Activated T-cell treated with anti-CD3 and anti-CD28 coated beads, Interleukin-2, amount 50 U/mL, for 4 hours (primary cell): ENCODE measurements around the gene CRYL1. TPM values are rescaled to one million over a fixed set of nuclear protein-coding genes. Genes with fewer than 3 reads are reported as not detected.
A peak's percentile ranks its signal among the peaks of the same experiment; 100 is the strongest.

Source experiments
- ATAC-seq, 2 donors: fragments of 200-7000 bp; cut with Tn5 transposase; one replicate each; pipeline ENCODE4 v1.10.0; 2021
- DNase-seq: peaks from one replicate; pipeline ENCODE4 v3.0.0-alpha.2; 2020
- H3K27me3 Mint-ChIP-seq: one replicate; pipeline ENCODE4 v1.8.0; 2021; ENCODE audit warnings: low read depth, mixed read lengths
- H3K36me3 Mint-ChIP-seq: one replicate; pipeline ENCODE4 v1.8.0; 2022; ENCODE audit warnings: mixed read lengths; ENCODE audit not compliant: insufficient read depth
- H3K4me1 Mint-ChIP-seq: one replicate; pipeline ENCODE4 v1.8.0; 2021; ENCODE audit warnings: low read depth, mixed read lengths
- H3K4me3 Mint-ChIP-seq: one replicate; pipeline ENCODE4 v1.8.0; 2021; ENCODE audit warnings: mild to moderate bottlenecking, moderate library complexity, mixed read lengths
- H3K9me3 Mint-ChIP-seq: one replicate; pipeline ENCODE4 v1.8.0; 2021; ENCODE audit warnings: mixed read lengths
- total RNA-seq, 3 donors: library from RNA; stranded (reverse); gene quantifications; one replicate each; pipeline ENCODE4 v1.2.1, GENCODE V29; 2021

Gene CRYL1
- total RNA-seq, 3 donors from 2014 or later = 2.8 to 5.3 (median 3.7) TPM

DNA sequence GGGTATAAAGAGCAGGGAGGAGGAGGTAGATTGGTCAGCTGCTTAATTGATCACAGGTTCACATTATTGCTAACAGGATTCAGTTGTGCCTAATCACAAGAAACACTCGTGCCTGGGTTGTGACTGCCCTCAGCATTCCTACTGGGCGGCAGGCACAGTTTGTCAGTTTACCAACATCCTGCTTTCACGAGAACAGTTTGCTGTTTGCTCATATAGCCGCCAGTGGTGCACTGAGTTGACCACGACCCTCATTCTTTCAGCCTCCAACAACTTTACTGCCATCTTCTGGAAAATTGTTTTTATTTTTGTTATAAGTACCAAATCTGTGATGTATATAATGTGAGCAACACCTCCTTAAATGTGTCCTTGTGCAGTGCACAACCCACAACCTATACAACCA, 25.1 kb upstream of the CRYL1 start:
- Mint-ChIP-seq H3K4me1 (peaks cover 11% of the 10 kb centered on the region), H3K9me3 (no peaks in the 10 kb centered on the region), H3K27me3 (no peaks in the 10 kb centered on the region), H3K4me3 (no peak overlapping the region), H3K36me3 (no peaks in the 10 kb centered on the region)
- ATAC-seq = no peak
- DNase-seq = no peak

DNA sequence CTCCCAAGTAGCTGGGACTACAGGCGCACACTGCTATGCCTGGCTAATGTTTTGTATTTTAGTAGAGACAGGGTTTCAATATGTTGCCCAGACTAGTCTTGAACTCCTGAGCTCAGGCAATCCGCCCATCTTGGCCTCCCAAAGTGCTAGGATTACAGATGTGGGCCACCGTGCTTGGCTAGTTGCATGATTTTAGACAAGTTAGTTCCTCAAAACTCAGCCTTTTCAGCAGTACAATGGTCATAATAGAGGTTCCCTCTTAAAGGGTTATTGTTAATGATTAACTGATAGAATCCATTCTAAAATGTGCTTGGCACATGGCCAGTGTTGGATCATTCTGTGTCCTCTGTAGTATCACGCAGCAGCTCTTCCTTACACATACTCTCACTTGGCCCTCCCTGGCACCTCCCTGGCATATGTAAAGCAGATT, 21.8 kb upstream of the CRYL1 start:
- Mint-ChIP-seq H3K27me3 (no peaks in the 10 kb centered on the region), H3K9me3 (no peaks in the 10 kb centered on the region), H3K4me1 (peaks cover 13% of the 10 kb centered on the region), H3K36me3 (no peaks in the 10 kb centered on the region), H3K4me3 (no peak overlapping the region)
- ATAC-seq = no peak
- no peak for DNase-seq

DNA sequence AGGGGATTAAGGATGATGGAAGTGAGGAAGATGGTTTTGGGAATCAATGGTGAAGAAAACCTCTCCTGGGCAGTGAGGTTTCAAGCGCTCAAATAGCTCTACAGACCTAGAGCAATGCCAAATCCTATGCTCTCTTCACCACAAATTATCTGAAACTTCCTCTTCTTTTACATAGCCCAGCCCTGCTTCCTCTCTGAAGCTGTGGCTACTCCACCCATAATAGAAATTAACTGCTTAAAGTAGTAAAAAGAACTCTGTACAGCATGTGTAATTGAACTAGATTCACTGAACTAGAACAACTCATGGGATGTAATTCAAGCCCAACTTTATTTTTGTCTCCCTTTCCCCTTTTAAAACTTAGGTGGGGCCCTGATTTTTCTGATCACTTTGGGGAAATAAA, 20.9 kb upstream of the CRYL1 start:
- Mint-ChIP-seq H3K9me3 (no peaks in the 10 kb centered on the region), H3K4me1 (peaks cover 13% of the 10 kb centered on the region), H3K4me3 (no peak overlapping the region), H3K36me3 (no peaks in the 10 kb centered on the region), H3K27me3 (no peaks in the 10 kb centered on the region)
- DNase-seq (no peak), ATAC-seq (no peak)

DNA sequence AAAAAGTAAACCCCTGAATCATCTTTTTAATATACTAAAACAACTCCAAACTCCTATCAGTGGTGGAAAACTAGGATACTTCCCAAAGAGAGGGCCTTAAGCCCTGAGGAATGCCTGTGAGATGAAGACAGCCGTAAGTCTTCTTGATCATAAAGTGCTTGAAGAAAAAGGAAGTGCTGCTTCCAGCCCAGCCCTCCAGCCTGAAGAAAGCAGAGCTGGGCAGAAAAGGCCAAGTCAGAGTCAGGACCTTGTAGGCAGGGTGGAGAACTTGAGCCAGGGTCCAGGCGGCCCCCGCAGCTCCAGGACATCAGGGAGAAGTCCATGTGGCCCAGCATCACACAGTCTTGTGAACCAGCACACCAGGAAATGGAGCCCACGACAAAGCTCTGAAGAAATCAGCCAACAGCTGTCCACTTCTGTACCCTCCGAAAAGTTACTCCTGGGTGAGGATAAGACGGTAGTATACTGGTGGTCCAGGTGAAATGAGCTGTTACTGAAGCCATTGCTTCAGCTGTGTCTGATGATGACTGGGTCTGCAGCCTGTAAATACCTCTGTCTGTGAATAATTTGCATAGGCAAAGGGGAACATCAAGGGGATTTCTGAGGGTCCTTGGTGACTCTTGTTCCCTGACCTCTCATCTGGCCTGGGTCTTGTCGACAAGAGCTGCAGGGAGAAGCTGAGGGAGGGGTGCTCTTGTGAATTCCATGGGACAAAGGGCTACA, 18.7 kb upstream of the CRYL1 start:
- ATAC-seq = no peak
- DNase-seq = no peak
- no peaks in the 10 kb centered on the region for H3K36me3 Mint-ChIP-seq
- no peaks in the 10 kb centered on the region for H3K9me3 Mint-ChIP-seq
- no peaks in the 10 kb centered on the region for H3K27me3 Mint-ChIP-seq
- no peak overlapping the region for H3K4me3 Mint-ChIP-seq
- H3K4me1 Mint-ChIP-seq = peaks cover 11% of the 10 kb centered on the region

DNA sequence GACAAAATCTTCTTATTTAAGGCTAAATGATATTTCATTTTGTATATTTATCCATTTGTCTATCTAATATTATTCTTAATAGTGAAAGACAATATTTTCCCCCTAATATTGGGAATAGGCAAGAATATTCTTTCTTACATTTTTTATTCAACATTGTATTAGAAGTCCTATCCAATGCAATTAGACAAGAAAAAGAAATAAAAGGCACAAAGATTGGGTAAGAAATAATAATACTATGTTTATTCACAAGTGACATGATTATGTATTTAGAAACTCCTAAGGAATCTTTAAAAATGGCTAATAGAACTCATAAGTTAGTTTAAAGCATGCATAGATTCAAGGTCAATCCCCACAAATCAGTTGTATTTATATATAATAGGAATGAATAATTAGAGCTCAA, 11.3 kb upstream of the CRYL1 start:
- H3K4me1 Mint-ChIP-seq = no peaks in the 10 kb centered on the region
- no peak overlapping the region for H3K4me3 Mint-ChIP-seq
- DNase-seq (no peak), ATAC-seq (no peak)
- peaks cover 4% of the 10 kb centered on the region for H3K9me3 Mint-ChIP-seq
- no peaks in the 10 kb centered on the region for H3K36me3 Mint-ChIP-seq
- H3K27me3 Mint-ChIP-seq = no peaks in the 10 kb centered on the region

DNA sequence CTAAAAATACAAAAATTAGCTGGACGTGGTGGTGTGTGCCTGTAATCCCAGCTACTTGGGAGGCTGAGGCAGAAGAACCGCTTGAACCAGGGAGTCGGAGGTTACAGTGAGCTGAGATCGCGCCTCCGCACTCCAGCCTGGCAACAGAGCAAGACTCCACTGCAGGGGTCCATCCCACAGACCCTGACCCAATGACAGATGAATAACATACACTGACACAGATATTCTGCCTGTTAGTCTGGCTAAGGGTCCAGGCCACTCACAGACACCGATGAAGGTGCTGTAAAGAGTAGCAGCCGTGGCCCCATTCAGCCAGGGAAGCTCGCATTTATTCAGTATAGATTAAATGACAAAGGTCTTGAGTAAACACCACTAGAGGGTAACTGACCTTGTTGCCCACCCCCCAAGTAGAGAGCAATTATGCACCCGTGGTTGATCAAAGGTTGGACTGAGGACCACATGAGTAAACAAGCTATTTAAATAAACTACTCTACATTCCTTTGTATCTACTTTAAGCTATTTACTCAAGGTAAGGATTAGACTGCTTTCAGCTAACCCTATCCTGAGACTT, 8.5 kb upstream of the CRYL1 start:
- Mint-ChIP-seq H3K4me1 (no peaks in the 10 kb centered on the region), H3K4me3 (no peak overlapping the region), H3K36me3 (no peaks in the 10 kb centered on the region), H3K27me3 (peaks cover 3% of the 10 kb centered on the region), H3K9me3 (peaks cover 4% of the 10 kb centered on the region)
- ATAC-seq (no peak), DNase-seq (no peak)

DNA sequence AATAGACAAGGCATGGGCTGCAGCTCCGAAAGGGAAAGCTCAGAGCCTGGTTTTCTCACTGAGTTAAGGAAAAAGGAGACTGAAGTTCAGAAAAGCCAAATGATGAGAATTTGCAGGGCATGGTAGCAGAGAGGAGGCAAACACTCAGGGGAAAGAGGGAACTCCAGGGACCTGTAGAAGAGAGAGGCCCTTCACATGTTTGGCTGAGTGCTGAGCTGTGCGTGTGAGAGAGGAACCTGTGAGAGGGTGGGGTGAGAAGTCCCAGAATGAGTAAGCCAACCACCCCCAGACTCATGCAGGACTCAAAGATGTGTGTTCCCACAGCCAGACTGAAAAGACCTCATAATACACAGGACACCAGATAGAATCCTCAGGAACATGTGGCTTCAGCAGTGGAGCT, 2.8 kb upstream of the CRYL1 start:
- ATAC-seq (peak in 1 of 2 donors; percentile 11), DNase-seq (no peak)
- H3K4me1 Mint-ChIP-seq = peaks cover 23% of the 10 kb centered on the region
- H3K27me3 Mint-ChIP-seq = peaks cover 3% of the 10 kb centered on the region
- no peaks in the 10 kb centered on the region for H3K36me3 Mint-ChIP-seq
- no peak overlapping the region for H3K4me3 Mint-ChIP-seq
- no peaks in the 10 kb centered on the region for H3K9me3 Mint-ChIP-seq

DNA sequence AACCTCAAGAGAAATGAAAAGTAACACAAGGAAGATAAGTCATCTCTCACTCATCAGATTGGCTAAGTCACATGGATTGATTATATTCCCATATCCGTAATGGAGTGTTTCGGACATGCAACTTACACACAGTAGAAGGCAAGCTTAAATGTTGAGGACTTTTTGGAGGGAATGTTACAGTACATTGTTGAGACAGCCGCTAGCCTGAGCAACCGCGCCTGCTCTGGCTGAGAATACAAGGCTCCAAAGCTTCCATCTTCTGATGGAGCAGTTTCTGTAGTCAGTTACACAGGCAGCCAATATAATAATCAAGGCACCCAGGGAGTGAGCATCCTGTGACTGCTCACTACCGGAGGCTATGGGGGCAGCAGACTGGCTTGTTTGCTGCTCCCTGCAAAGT, 1.0 kb upstream of the CRYL1 start:
- H3K4me1 Mint-ChIP-seq = peaks cover 26% of the 10 kb centered on the region
- ATAC-seq = no peak
- H3K9me3 Mint-ChIP-seq = no peaks in the 10 kb centered on the region
- DNase-seq = no peak
- H3K36me3 Mint-ChIP-seq = no peaks in the 10 kb centered on the region
- H3K4me3 Mint-ChIP-seq = peak overlapping the region; percentile 89
- peaks cover 1% of the 10 kb centered on the region for H3K27me3 Mint-ChIP-seq

DNA sequence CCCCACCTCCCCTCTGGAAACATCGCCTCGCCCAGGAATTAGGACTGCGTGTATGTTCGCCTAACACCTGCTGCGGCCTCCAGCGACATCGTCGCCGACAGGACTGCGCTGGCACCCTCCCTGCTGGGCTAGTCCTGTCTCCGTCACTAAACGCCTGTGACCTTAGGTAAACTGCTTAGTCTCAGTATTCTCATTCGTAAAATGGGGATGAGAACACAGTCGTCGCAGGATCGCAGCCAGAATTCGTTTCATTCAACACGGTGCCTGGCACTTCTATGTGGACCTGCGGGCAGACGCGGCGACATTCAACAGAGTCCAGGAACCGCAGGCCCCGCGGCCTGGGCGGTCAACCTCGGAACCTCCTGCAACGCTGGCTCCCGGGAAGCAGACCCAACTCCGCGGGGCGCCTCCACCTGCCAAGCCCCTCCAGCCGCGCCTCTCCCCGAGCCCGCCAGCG, 485 bp downstream of the CRYL1 start:
- Mint-ChIP-seq H3K4me3 (peak overlapping the region; percentile 83), H3K36me3 (no peaks in the 10 kb centered on the region), H3K9me3 (no peaks in the 10 kb centered on the region), H3K27me3 (no peaks in the 10 kb centered on the region), H3K4me1 (peaks cover 26% of the 10 kb centered on the region)
- ATAC-seq (peak; percentile 3 to 13), DNase-seq (no peak)

DNA sequence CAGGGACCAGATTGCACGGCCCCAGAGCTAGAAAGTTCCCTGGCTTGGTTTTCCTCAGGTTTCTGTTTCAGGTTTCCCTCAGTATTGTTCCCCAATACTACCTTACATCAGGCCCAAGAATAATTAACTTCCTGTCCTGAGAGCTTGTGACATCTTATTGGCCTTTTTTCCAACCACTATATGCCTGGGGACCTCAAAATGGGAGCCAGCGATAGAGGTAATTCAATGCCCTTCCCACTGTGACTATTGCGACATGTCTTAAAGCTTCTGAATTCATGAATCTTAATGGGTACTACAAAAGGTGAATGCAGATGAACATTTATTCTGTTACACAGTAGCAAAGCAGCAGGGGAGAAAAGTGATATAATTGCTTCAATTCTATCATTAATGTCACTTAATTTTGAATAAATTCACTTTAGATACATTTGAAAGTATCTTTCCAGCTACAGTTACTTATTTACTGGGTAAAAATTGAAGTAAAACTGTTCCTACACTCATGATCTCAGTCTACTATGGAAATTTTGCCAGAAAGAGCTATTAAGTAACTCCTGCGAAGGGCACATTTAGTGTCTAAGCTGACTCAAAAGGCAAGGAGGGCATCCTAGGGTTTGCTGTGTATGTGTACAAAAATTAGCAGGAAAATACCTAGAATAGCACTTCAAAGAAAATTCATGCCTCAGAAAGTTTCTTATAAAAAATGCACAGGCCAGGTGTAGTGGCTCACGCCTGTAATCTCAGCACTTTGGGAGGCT, 4.1 kb downstream of the CRYL1 start:
- DNase-seq = no peak
- no peak overlapping the region for H3K4me3 Mint-ChIP-seq
- no peaks in the 10 kb centered on the region for H3K9me3 Mint-ChIP-seq
- no peaks in the 10 kb centered on the region for H3K27me3 Mint-ChIP-seq
- no peaks in the 10 kb centered on the region for H3K36me3 Mint-ChIP-seq
- peaks cover 16% of the 10 kb centered on the region for H3K4me1 Mint-ChIP-seq
- ATAC-seq = no peak

DNA sequence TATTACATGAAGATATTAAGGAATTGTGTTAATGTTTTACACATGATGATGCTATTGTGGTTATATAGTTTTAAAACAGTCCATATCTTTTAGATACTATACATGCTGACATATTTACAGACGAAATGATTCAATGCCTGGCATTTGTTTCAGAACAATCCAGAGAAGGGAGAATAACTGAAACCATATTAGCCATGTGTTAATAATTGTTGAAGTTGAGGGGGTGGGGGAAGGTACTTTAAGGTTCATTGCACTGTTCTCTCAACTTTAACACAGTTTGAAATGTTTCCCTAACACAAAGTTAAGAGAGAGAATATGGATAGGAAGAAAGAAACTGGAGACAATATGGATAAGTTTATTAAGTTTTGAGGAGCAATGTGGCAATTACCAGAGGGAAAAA, 5.8 kb downstream of the CRYL1 start:
- Mint-ChIP-seq H3K36me3 (no peaks in the 10 kb centered on the region), H3K27me3 (no peaks in the 10 kb centered on the region), H3K4me3 (no peak overlapping the region), H3K4me1 (peaks cover 7% of the 10 kb centered on the region), H3K9me3 (no peaks in the 10 kb centered on the region)
- ATAC-seq = no peak
- no peak for DNase-seq

DNA sequence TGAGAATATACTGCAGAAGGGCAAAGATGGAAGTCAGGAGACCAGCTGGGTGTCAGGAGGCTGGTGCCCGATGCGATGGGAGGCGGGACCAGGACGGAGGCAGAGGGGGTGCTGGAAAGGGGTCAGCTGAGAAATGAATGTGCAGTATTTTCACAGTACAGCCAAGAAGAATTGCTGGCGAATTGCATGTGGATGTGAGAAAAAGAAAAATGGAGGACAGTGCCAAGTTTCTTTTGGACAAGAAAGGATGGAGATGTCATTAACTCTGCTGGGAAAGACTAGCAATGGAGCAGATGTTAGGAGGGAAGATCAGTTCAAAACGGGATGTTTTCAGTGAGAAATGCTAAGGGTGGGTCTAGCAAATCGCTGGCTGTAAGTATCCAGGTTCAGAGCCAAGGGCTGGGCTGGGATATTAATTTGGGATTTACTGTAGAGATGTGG, 7.0 kb downstream of the CRYL1 start:
- Mint-ChIP-seq H3K9me3 (no peaks in the 10 kb centered on the region), H3K27me3 (no peaks in the 10 kb centered on the region), H3K4me3 (no peak overlapping the region), H3K4me1 (peaks cover 3% of the 10 kb centered on the region), H3K36me3 (no peaks in the 10 kb centered on the region)
- no peak for DNase-seq
- no peak for ATAC-seq

DNA sequence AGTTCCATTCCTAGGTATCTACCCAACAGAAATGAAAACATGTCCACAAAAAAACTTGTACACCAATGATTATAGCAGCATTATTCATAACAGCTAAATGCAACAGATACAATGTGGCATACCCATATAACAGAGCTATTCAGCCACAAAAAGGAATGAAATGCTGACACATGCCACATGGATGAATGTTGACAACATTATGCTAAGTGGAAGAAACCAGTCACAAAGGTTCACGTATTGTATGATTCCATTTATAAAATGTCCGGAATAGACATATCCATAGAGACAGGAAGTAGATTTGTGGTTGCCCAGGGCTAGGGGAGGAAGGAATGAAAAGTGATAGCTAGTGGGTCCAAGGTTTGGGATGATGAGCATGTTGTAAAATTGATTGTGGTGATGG, 10.8 kb downstream of the CRYL1 start:
- Mint-ChIP-seq H3K36me3 (peaks cover 6% of the 10 kb centered on the region), H3K4me3 (no peak overlapping the region), H3K9me3 (no peaks in the 10 kb centered on the region), H3K27me3 (no peaks in the 10 kb centered on the region), H3K4me1 (no peaks in the 10 kb centered on the region)
- ATAC-seq (no peak), DNase-seq (no peak)

DNA sequence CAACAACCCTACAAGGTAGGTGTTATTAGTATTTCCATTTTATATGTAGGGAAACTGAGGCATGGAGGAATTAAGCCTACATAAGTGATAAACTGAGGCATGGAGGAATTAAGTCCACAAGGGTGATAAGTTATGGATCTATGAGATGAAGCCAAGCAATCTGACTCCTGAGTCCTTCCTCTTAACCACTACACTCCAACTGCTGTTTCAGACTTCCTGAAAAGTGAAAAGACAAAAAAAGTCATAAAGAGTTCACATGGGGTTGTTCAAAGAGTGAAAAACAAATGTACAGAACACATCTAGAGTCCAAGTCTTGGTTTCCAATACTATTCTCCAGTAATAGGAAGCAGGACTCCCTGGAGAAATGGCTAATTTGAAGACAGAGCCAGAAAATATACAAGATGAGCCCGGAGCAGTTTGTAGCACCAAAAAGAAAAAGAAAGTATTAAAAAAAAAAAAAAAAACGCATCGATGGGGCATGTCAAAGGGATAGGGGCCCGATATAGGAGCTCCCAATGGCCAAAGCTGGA, 12.1 kb downstream of the CRYL1 start:
- Mint-ChIP-seq H3K27me3 (no peaks in the 10 kb centered on the region), H3K4me3 (no peak overlapping the region), H3K9me3 (no peaks in the 10 kb centered on the region), H3K4me1 (no peaks in the 10 kb centered on the region), H3K36me3 (peaks cover 6% of the 10 kb centered on the region)
- ATAC-seq (no peak), DNase-seq (no peak)
